Naive B cell (primary cell): ENCODE results near the gene KLHL34. TPM values are rescaled to one million over a fixed set of nuclear protein-coding genes. Genes with fewer than 3 reads are reported as not detected.

Experiments used
- ATAC-seq, 2 donors: fragments of 150-1000 bp; cut with Tn5 transposase; 2 replicates each; pipeline ENCODE4 v1.10.0; 2021; ENCODE audit warnings: low read depth in 2 of 2, mild to moderate bottlenecking in 2 of 2, moderate library complexity in 2 of 2
- DNase-seq: peaks from one replicate; pipeline ENCODE4 v3.0.0; 2022
- H3K27ac Mint-ChIP-seq, 6 donors: one replicate each; pipeline ENCODE4 v1.8.0; 2020 to 2022; ENCODE audit warnings: mild to moderate bottlenecking in 6 of 6, mixed read lengths in 6 of 6, moderate library complexity in 5 of 6, inconsistent platforms in 2 of 6
- H3K27me3 Mint-ChIP-seq, 3 donors: one replicate each; pipeline ENCODE4 v1.8.0; 2021 to 2022; ENCODE audit warnings: mixed read lengths in 3 of 3, mild to moderate bottlenecking in 1 of 3
- H3K36me3 Mint-ChIP-seq, 2 donors: one replicate each; pipeline ENCODE4 v1.8.0; 2020 to 2022; ENCODE audit warnings: mixed read lengths in 2 of 2, inconsistent platforms in 1 of 2, mild to moderate bottlenecking in 1 of 2
- H3K4me1 Mint-ChIP-seq, 3 donors: one replicate each; pipeline ENCODE4 v1.8.0; 2020 to 2022; ENCODE audit warnings: mixed read lengths in 3 of 3, inconsistent platforms in 1 of 3, mild to moderate bottlenecking in 1 of 3, moderate library complexity in 1 of 3
- H3K4me3 Mint-ChIP-seq, 8 donors: one replicate each; pipeline ENCODE4 v1.8.0; 2020 to 2022; ENCODE audit warnings: mild to moderate bottlenecking in 8 of 8, mixed read lengths in 8 of 8, moderate library complexity in 8 of 8, inconsistent platforms in 2 of 8
- H3K9me3 Mint-ChIP-seq, 7 donors: one replicate each; pipeline ENCODE4 v1.8.0; 2020 to 2022; ENCODE audit warnings: mixed read lengths in 7 of 7, mild to moderate bottlenecking in 5 of 7, inconsistent platforms in 2 of 7, moderate library complexity in 1 of 7
- polyA plus RNA-seq, 6 donors: library from polyadenylated mRNA; unstranded; fragments of 300-500 nt; fragmentation: Illumina TruSeq; gene quantifications; one replicate each; pipeline ENCODE4 v1.2.3, GENCODE V29; 2021; ENCODE audit warnings: low read depth in 6 of 6

The KLHL34 gene
- polyA plus RNA-seq, 6 donors from 2014 or later, result 0.12 to 0.45 (median 0.18) TPM; not detected in 3

- H3K27ac Mint-ChIP-seq, result no peak overlapping the region
- peaks cover 22 to 39% (median 28%) of the 10 kb centered on the region in 3 donors for H3K27me3 Mint-ChIP-seq
- H3K4me1 Mint-ChIP-seq, result no peaks in the 10 kb centered on the region
- no peaks in the 10 kb centered on the region for H3K36me3 Mint-ChIP-seq
- H3K9me3 Mint-ChIP-seq, result peaks cover 0 to 12% (median 2%) of the 10 kb centered on the region in 7 donors
- DNase-seq (no peak), ATAC-seq (no peak)
- no peak overlapping the region for H3K4me3 Mint-ChIP-seq
Observed at GRCh38 chrX:21666252-21666651, 8.1 kb upstream of the KLHL34 start.

DNA sequence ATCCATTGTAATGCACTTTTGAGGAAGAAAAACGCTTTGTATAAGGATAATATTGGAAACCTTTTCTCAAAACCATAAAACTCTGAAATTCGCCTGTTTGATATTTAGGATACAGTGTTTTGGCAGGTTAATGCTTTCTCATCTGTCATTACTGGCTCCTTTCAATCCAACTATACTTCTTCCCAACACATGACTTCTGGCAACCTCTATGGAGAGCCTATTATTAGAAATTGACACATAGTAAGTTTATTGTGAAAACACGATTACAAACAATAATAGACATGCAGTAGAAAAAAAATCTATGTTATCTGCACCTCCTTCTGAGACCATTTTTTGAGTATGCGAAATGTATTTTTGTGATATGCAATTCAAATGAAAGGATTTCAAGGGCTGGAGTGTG, 4.6 kb upstream of the KLHL34 start:
- Mint-ChIP-seq H3K36me3 (no peaks in the 10 kb centered on the region), H3K4me3 (no peak overlapping the region), H3K27me3 (peaks cover 27 to 36% (median 30%) of the 10 kb centered on the region in 3 donors), H3K9me3 (peaks cover 0 to 7% (median 4%) of the 10 kb centered on the region in 7 donors), H3K27ac (no peak overlapping the region), H3K4me1 (peaks cover 0 to 6% (median under 1%) of the 10 kb centered on the region in 3 donors)
- ATAC-seq (no peak), DNase-seq (no peak)

- Mint-ChIP-seq H3K27me3 (peaks cover 23 to 36% (median 29%) of the 10 kb centered on the region in 3 donors), H3K27ac (no peak overlapping the region), H3K9me3 (peaks cover 0 to 5% (median 3%) of the 10 kb centered on the region in 7 donors), H3K4me1 (peaks cover 4 to 8% (median 5%) of the 10 kb centered on the region in 3 donors), H3K4me3 (no peak overlapping the region), H3K36me3 (no peaks in the 10 kb centered on the region)
- DNase-seq (no peak), ATAC-seq (no peak)
Observed at GRCh38 chrX:21661316-21661715, 3.2 kb upstream of the KLHL34 start.

DNA sequence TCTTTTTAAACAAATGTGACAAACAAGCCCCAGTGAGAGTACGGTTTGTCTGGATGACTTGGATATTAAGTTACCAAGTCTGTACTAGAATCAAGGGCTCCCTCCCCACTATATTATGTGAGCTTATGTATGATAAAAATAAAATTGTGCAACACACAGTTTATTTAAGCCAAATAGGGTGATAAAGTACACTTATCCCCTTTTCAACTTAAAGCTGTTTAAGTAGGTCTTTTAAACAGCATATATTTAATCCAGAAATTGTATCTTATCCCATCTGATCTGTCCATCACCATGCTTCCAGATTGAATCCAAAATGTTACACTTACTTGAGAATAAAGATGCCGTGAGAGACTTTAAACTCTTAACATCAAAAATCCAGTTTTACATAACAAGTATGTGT, 2.0 kb upstream of the KLHL34 start:
- Mint-ChIP-seq H3K36me3 (no peaks in the 10 kb centered on the region), H3K4me3 (no peak overlapping the region), H3K4me1 (peaks cover 5 to 13% (median 7%) of the 10 kb centered on the region in 3 donors), H3K27me3 (peaks cover 23 to 36% (median 29%) of the 10 kb centered on the region in 3 donors), H3K9me3 (peaks cover 0 to 5% (median 1%) of the 10 kb centered on the region in 7 donors), H3K27ac (no peak overlapping the region)
- no peak for ATAC-seq
- DNase-seq, result no peak

- H3K4me3 Mint-ChIP-seq, result peak overlapping the region in 5 of 8 donors; percentile 29 to 60 (median 34)
- peaks cover 5 to 13% (median 7%) of the 10 kb centered on the region in 3 donors for H3K4me1 Mint-ChIP-seq
- no peaks in the 10 kb centered on the region for H3K36me3 Mint-ChIP-seq
- H3K9me3 Mint-ChIP-seq, result peaks cover 0 to 5% (median 1%) of the 10 kb centered on the region in 7 donors
- DNase-seq, result no peak
- peak overlapping the region in 1 of 6 donors; percentile 59 for H3K27ac Mint-ChIP-seq
- no peak for ATAC-seq
- H3K27me3 Mint-ChIP-seq, result peaks cover 17 to 29% (median 21%) of the 10 kb centered on the region in 3 donors
Observed at GRCh38 chrX:21659320-21659719, 1.2 kb upstream of the KLHL34 start.

DNA sequence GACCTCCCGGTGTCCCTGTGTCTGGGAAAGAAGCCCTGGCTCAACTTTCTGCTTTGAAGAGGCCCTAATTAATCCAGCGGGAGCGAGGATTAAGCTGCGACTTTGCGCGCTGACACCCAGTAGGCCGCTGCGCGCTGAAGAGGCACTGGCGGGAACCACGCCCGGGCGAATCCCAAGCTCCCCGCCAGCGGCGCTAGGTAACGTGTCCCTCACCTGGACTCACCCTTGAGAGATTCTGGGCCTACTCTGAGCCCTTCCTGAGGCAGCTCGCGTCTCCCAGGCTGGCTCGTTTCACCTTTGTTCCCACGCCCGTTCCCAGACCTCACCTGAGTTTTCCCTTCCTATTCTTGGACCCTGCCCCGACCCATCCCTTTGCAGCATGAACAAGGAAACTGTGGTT, 616 bp upstream of the KLHL34 start:
- no peaks in the 10 kb centered on the region for H3K36me3 Mint-ChIP-seq
- H3K27ac Mint-ChIP-seq, result peak overlapping the region in 1 of 6 donors; percentile 59
- ATAC-seq, result no peak
- H3K4me1 Mint-ChIP-seq, result peaks cover 5 to 13% (median 7%) of the 10 kb centered on the region in 3 donors
- peaks cover 0 to 5% (median 1%) of the 10 kb centered on the region in 7 donors for H3K9me3 Mint-ChIP-seq
- DNase-seq, result no peak
- H3K4me3 Mint-ChIP-seq, result peak overlapping the region in 6 of 8 donors; percentile 29 to 60 (median 45)
- H3K27me3 Mint-ChIP-seq, result peaks cover 17 to 29% (median 21%) of the 10 kb centered on the region in 3 donors

- Mint-ChIP-seq H3K9me3 (peaks cover 0 to 5% (median 1%) of the 10 kb centered on the region in 7 donors), H3K27ac (peak overlapping the region in 1 of 6 donors; percentile 68), H3K27me3 (peaks cover 15 to 23% (median 17%) of the 10 kb centered on the region in 3 donors), H3K4me3 (peak overlapping the region; percentile 43 to 84 (median 70)), H3K36me3 (no peaks in the 10 kb centered on the region), H3K4me1 (peaks cover 5 to 13% (median 7%) of the 10 kb centered on the region in 3 donors)
- ATAC-seq (no peak), DNase-seq (no peak)
Observed at GRCh38 chrX:21657318-21658151, 595 bp downstream of the KLHL34 start.

GRCh38 chrX:21656587-21657317, 1.4 kb downstream of the KLHL34 start:
- Mint-ChIP-seq H3K27ac (no peak overlapping the region), H3K9me3 (peaks cover 0 to 5% (median 1%) of the 10 kb centered on the region in 7 donors), H3K36me3 (no peaks in the 10 kb centered on the region), H3K27me3 (peaks cover 9 to 15% (median 9%) of the 10 kb centered on the region in 3 donors), H3K4me3 (peak overlapping the region in 7 of 8 donors; percentile 30 to 81 (median 43)), H3K4me1 (peaks cover 5 to 13% (median 7%) of the 10 kb centered on the region in 3 donors)
- no peak for DNase-seq
- ATAC-seq, result peak in 1 of 2 donors; percentile 23

GRCh38 chrX:21655901-21656586, 2.1 kb downstream of the KLHL34 start:
- Mint-ChIP-seq H3K27me3 (peaks cover 2 to 13% (median 9%) of the 10 kb centered on the region in 3 donors), H3K4me1 (peaks cover 5 to 13% (median 7%) of the 10 kb centered on the region in 3 donors), H3K27ac (peak overlapping the region in 3 of 6 donors; percentile 16 to 88 (median 41)), H3K9me3 (peaks cover 0 to 5% (median 0%) of the 10 kb centered on the region in 7 donors), H3K36me3 (no peaks in the 10 kb centered on the region), H3K4me3 (peak overlapping the region; percentile 35 to 81 (median 52))
- no peak for DNase-seq
- no peak for ATAC-seq

DNA sequence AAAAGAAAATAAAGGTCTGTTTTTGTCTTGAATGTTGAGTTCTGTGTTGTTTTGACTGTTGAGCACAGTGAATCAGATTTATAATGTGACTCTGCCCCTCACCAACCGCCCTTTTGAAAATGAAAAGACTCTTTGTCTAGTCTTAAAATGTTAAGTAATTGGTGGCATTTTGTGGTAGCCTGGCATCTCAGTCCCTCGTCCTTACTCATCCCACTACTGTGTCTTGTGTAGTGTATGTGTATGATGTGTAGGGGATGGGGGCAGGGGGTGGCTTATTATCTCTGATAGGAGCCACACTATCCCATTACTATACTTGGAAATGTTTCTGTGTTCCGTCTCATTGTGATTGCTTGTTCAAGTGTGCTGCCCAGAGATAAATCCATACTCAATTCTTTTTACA, 12.2 kb downstream of the KLHL34 start:
- DNase-seq (no peak), ATAC-seq (no peak)
- Mint-ChIP-seq H3K36me3 (peaks cover 5 to 13% of the 10 kb centered on the region in 2 donors), H3K27ac (peak overlapping the region in 1 of 6 donors; percentile 63), H3K9me3 (peaks cover 0 to 8% (median 2%) of the 10 kb centered on the region in 7 donors), H3K4me1 (no peaks in the 10 kb centered on the region), H3K27me3 (no peaks in the 10 kb centered on the region), H3K4me3 (no peak overlapping the region)

DNA sequence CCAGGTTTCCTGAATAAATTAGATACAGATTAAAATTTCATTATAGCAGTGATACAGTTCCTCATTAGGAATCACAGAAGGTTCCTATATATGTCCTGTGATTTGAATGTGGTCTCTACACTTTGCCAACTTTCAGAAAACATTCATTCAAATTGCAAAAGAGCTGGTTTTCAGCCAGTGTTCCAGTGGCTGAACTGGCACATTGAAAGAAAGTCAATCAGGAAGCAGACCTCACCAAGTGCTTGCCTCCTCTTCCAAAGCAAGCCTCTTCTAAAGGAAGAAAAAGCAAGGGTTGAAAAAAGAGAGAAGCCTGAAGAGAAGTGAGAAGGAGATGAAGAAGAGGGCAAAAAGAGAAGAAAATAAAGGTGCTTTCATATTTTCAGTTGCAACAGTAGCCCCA, 12.7 kb downstream of the KLHL34 start:
- H3K27ac Mint-ChIP-seq, result peak overlapping the region in 1 of 6 donors; percentile 69
- no peak overlapping the region for H3K4me3 Mint-ChIP-seq
- no peak for DNase-seq
- H3K4me1 Mint-ChIP-seq, result no peaks in the 10 kb centered on the region
- H3K27me3 Mint-ChIP-seq, result no peaks in the 10 kb centered on the region
- no peak for ATAC-seq
- H3K9me3 Mint-ChIP-seq, result peaks cover 0 to 8% (median 2%) of the 10 kb centered on the region in 7 donors
- H3K36me3 Mint-ChIP-seq, result peaks cover 5 to 13% of the 10 kb centered on the region in 2 donors

DNA sequence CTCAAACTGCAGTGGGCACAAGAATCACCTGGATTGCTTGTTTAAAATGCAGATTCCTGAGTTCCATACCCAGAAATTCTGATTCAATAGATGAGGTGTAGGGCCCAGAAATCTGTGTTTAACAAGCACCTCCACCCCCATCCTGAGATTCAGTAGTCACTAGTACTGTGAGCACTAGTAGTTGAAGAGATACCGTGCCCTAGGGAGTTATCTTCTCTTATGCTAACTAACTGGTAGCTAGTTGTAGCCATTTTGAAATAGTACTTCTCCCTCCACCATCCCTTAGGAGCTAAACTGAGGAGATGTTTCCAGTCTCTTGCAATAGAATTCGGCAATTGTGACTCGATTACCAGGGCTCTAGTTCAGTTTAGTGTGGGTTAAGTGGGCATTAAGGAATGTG, 18.4 kb downstream of the KLHL34 start:
- no peak for ATAC-seq
- Mint-ChIP-seq H3K27ac (no peak overlapping the region), H3K9me3 (no peaks in the 10 kb centered on the region), H3K36me3 (no peaks in the 10 kb centered on the region), H3K4me3 (no peak overlapping the region), H3K27me3 (no peaks in the 10 kb centered on the region), H3K4me1 (no peaks in the 10 kb centered on the region)
- no peak for DNase-seq

DNA sequence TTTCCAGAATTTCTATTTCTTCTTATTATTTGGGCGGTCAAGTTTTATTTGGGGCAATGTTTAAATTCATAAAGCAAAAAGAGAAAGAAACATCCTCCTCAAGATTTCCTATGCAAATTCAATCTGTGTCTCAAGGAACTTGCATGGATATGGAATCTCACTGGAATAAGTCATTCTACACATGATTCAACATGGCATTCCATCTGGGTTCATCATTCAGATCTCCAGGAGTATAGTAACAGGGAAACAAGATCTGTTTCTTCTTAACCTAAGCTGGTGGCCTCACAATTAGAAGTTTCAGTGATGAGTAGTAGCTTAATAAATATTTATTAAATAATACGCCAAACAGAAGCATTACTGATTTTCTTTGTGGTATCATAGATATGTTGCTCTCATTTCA, 19.8 kb downstream of the KLHL34 start:
- no peak for DNase-seq

More for the DNA sequence above, 19.8 kb downstream of the KLHL34 start:
- no peak for ATAC-seq
- H3K27me3 Mint-ChIP-seq, result no peaks in the 10 kb centered on the region
- no peak overlapping the region for H3K4me3 Mint-ChIP-seq
- no peak overlapping the region for H3K27ac Mint-ChIP-seq
- no peaks in the 10 kb centered on the region for H3K36me3 Mint-ChIP-seq
- H3K4me1 Mint-ChIP-seq, result no peaks in the 10 kb centered on the region
- H3K9me3 Mint-ChIP-seq, result no peaks in the 10 kb centered on the region
